Liver (tissue), 9 donors: ENCODE measurements around the gene DHRS3. TPM values are rescaled to one million over a fixed set of nuclear protein-coding genes. Genes with fewer than 3 reads are reported as not detected.

Experiments used
- DNase-seq: peaks from one replicate; pipeline ENCODE4 v3.0.0-alpha.2; 2017; ENCODE audit warnings: low spot score
- H3K27ac ChIP-seq, 2 donors: one replicate each; pipeline ENCODE4 v1.7.0; 2013; ENCODE audit warnings: inconsistent platforms in 2 of 2, low read length in 2 of 2, control low read depth in 1 of 2, low read depth in 1 of 2, mild to moderate bottlenecking in 1 of 2
- H3K27me3 ChIP-seq, 4 donors: one replicate each; pipeline versions ENCODE4 v1.6.1 to v1.7.0; 2013; ENCODE audit warnings: low read length in 3 of 4, inconsistent platforms in 1 of 4, mild to moderate bottlenecking in 1 of 4, moderate library complexity in 1 of 4; ENCODE audit not compliant: control insufficient read depth in 4 of 4, insufficient read depth in 4 of 4
- H3K36me3 ChIP-seq, 4 donors: one replicate each; pipeline versions ENCODE4 v1.6.1 to v1.7.0; 2013; ENCODE audit warnings: low read length in 3 of 4, mild to moderate bottlenecking in 3 of 4, low read depth in 1 of 4, moderate library complexity in 1 of 4; ENCODE audit not compliant: control insufficient read depth in 4 of 4, insufficient read depth in 3 of 4
- H3K4me1 ChIP-seq, 4 donors: one replicate each; pipeline versions ENCODE4 v1.6.1 to v1.7.0; 2013; ENCODE audit warnings: low read length in 3 of 4, mild to moderate bottlenecking in 3 of 4, moderate library complexity in 1 of 4; ENCODE audit not compliant: control insufficient read depth in 4 of 4, insufficient read depth in 4 of 4
- H3K4me3 ChIP-seq, 3 donors: one replicate each; pipeline versions ENCODE4 v1.6.1 to v1.7.0; 2013; ENCODE audit warnings: low read length in 3 of 3, control low read depth in 1 of 3, low read depth in 1 of 3, mild to moderate bottlenecking in 1 of 3
- H3K9ac ChIP-seq, 2 donors: one replicate each; pipeline ENCODE4 v1.7.0; 2013; ENCODE audit warnings: low read length in 2 of 2, mild to moderate bottlenecking in 2 of 2, moderate library complexity in 2 of 2, control low read depth in 1 of 2, low read depth in 1 of 2
- H3K9me3 ChIP-seq, 4 donors: one replicate each; pipeline versions ENCODE4 v1.6.1 to v1.7.0; 2013; ENCODE audit warnings: low read length in 3 of 4; ENCODE audit not compliant: control insufficient read depth in 4 of 4
- FOXA2 ChIP-seq: IDR thresholded peaks from 2 replicates; pipeline ENCODE4 v1.6.1; 2016; ENCODE audit warnings: antibody characterized with exemption
- HNF4A ChIP-seq, 2 donors: conservative IDR thresholded peaks; 2 replicates each; pipeline ENCODE4 v1.6.1; 2016; ENCODE audit warnings: antibody characterized with exemption in 2 of 2, mild to moderate bottlenecking in 2 of 2
- HNF4G ChIP-seq: IDR thresholded peaks from 2 replicates; pipeline ENCODE4 v1.6.1; 2016; ENCODE audit warnings: antibody characterized with exemption
- JUND ChIP-seq, 2 donors: IDR thresholded peaks; 2 replicates each; pipeline ENCODE4 v1.6.1; 2016; ENCODE audit warnings: antibody characterized with exemption in 2 of 2
- RXRA ChIP-seq, 2 donors: IDR thresholded peaks; 2 replicates each; pipeline ENCODE4 v1.6.1; 2017 to 2018; ENCODE audit warnings: antibody characterized with exemption in 2 of 2, mild to moderate bottlenecking in 1 of 2
- SP1 ChIP-seq: IDR thresholded peaks from 2 replicates; pipeline ENCODE4 v1.6.1; 2018; ENCODE audit warnings: antibody characterized with exemption, mild to moderate bottlenecking
- TAF1 ChIP-seq: conservative IDR thresholded peaks from 2 replicates; pipeline ENCODE4 v1.6.1; 2016; ENCODE audit warnings: antibody characterized with exemption, mild to moderate bottlenecking
- YY1 ChIP-seq: IDR thresholded peaks from 2 replicates; pipeline ENCODE4 v1.6.1; 2016; ENCODE audit warnings: antibody characterized with exemption, mild to moderate bottlenecking
- WGBS: extraction: QIAGEN DNeasy Blood & Tissue Kit; methylation state at CpG from one replicate; pipeline ENCODE4 v1.1.7; 2013; 5-methylcytosine and 5-hydroxymethylcytosine counted together
- polyA plus RNA-seq, 2 donors: library from polyadenylated mRNA; stranded (reverse) in 1 of 2; unstranded in 1 of 2; fragments of 200-250 nt in 1 of 2; fragments of >200 nt in 1 of 2; fragmentation: Nextera tagmentation in 1 of 2; extraction: Ambion mirVana in 1 of 2; gene quantifications; one replicate each; pipeline versions ENCODE4 v1.2.1 to v1.2.3, GENCODE V29; 2013 to 2015
- total RNA-seq, 2 donors: library from RNA; depleted of rRNA; stranded (reverse); fragments of >200 nt; gene quantifications; one replicate each; pipeline ENCODE4 v1.2.3, GENCODE V29; 2014
- TF ChIP-seq, protein P1 (sequence below): IDR thresholded peaks from 2 replicates; pipeline ENCODE4 v1.6.1; 2016; ENCODE audit warnings: antibody characterized with exemption, mild to moderate bottlenecking
- TF ChIP-seq, protein P2 (sequence below): IDR thresholded peaks from 2 replicates; pipeline ENCODE4 v1.6.1; 2016; ENCODE audit warnings: antibody characterized with exemption
- TF ChIP-seq, protein P3 (sequence below): fragments of 150-350 bp; IDR thresholded peaks from 2 replicates; pipeline ENCODE4 v1.5.1; 2017; ENCODE audit warnings: improper control_type of control experiment, low read depth, low read length; ENCODE audit not compliant: missing input control
- TF ChIP-seq, protein P4 (sequence below): IDR thresholded peaks from 2 replicates; pipeline ENCODE4 v1.6.1; 2016; ENCODE audit warnings: antibody characterized with exemption
- TF ChIP-seq, protein P5 (sequence below): IDR thresholded peaks from 2 replicates; pipeline ENCODE4 v1.6.1; 2016; ENCODE audit warnings: antibody characterized with exemption
- donor health status: healthy.
- donor health status: healthy.
- donor health status: healthy.
- donor health status: healthy.
- donor health status: healthy.

DHRS3 gene
- total and polyA plus RNA-seq, 4 donors: 62.6 to 185 (median 158) TPM

DNA sequence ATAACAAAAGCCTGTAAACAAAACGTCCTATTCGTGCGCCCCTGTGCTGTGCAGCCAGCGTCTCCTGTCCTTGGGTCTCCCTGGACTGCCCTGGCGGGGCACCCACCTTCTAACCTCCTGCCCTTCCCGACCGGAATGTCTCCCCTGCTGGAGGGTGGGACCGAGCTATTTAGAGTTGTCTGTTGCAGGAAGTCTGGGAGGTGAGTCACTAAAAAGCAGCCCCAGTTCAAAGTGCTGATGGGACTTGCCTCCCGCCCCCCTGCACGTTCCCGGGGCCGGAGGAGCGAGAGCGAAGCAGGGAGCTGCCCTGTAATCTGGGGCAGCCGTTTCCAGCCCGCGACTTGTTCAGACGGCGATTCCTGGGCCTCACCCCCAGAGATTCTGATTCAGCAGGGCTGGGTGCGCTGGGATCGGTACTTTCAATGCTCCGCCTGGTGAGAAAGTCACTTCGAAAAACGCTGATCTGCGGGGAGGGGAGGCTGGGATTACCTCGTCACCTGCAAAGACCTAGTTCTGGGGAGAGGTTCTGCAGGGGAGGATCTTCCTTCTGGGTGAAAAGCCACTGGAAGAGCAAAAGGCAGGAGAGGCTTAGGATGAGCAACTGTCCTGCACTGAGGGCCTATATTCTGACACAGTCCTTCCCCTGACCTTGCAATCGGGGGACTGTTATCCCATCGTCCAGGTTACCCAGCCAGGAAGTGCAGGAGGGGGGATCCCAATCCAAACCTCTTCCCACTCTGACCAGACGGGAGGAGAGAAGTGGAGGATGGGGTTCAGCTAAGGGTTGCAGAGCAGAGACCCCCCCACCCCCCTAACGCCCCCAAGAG lies 1.2 kb upstream of the DHRS3 start (continued):
- TF ChIP-seq, protein P1, sequence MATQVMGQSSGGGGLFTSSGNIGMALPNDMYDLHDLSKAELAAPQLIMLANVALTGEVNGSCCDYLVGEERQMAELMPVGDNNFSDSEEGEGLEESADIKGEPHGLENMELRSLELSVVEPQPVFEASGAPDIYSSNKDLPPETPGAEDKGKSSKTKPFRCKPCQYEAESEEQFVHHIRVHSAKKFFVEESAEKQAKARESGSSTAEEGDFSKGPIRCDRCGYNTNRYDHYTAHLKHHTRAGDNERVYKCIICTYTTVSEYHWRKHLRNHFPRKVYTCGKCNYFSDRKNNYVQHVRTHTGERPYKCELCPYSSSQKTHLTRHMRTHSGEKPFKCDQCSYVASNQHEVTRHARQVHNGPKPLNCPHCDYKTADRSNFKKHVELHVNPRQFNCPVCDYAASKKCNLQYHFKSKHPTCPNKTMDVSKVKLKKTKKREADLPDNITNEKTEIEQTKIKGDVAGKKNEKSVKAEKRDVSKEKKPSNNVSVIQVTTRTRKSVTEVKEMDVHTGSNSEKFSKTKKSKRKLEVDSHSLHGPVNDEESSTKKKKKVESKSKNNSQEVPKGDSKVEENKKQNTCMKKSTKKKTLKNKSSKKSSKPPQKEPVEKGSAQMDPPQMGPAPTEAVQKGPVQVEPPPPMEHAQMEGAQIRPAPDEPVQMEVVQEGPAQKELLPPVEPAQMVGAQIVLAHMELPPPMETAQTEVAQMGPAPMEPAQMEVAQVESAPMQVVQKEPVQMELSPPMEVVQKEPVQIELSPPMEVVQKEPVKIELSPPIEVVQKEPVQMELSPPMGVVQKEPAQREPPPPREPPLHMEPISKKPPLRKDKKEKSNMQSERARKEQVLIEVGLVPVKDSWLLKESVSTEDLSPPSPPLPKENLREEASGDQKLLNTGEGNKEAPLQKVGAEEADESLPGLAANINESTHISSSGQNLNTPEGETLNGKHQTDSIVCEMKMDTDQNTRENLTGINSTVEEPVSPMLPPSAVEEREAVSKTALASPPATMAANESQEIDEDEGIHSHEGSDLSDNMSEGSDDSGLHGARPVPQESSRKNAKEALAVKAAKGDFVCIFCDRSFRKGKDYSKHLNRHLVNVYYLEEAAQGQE: peak; percentile 49
- TF ChIP-seq SP1: peak; percentile 48
- TF ChIP-seq, protein P2, sequence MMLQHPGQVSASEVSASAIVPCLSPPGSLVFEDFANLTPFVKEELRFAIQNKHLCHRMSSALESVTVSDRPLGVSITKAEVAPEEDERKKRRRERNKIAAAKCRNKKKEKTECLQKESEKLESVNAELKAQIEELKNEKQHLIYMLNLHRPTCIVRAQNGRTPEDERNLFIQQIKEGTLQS: peak; percentile 69
- peak; percentile 48 for TF ChIP-seq HNF4G
- peak in 1 of 2 donors; percentile 85 for TF ChIP-seq RXRA (IDR thresholded peaks at IDR 0.05)
- no peak for TF ChIP-seq FOXA2
- TF ChIP-seq JUND (IDR thresholded peaks at IDR 0.05): peak; percentile 92 to 93

DNA sequence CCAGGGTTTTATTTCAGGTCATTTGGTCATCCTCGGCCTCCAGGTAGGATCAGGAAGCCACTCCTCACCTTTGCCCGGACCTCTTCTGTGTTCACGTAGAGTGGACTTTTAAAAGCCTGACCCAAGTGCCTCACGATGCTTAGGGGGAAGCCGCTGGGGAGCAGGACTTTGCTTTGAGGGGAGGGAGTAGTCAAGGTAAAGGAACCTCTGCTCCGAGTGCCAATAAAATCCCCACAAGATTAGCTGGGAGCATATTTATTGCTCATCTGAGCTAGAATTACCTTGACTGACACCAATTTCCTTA lies 603 bp upstream of the DHRS3 start:
- Histone ChIP-seq H3K9me3 (no peaks in the 10 kb centered on the region), H3K4me3 (peak overlapping the region; percentile 85 to 90 (median 88)), H3K9ac (peak overlapping the region; percentile 94 to 95), H3K27ac (peak overlapping the region; percentile 99), H3K27me3 (no peaks in the 10 kb centered on the region), H3K4me1 (peaks cover 1 to 38% (median 29%) of the 10 kb centered on the region in 4 donors), H3K36me3 (no peaks in the 10 kb centered on the region)
- WGBS: 2% methylated on average over 6 of the region's 6 CpGs
- no peak for TF ChIP-seq YY1
- TF ChIP-seq, protein P3, sequence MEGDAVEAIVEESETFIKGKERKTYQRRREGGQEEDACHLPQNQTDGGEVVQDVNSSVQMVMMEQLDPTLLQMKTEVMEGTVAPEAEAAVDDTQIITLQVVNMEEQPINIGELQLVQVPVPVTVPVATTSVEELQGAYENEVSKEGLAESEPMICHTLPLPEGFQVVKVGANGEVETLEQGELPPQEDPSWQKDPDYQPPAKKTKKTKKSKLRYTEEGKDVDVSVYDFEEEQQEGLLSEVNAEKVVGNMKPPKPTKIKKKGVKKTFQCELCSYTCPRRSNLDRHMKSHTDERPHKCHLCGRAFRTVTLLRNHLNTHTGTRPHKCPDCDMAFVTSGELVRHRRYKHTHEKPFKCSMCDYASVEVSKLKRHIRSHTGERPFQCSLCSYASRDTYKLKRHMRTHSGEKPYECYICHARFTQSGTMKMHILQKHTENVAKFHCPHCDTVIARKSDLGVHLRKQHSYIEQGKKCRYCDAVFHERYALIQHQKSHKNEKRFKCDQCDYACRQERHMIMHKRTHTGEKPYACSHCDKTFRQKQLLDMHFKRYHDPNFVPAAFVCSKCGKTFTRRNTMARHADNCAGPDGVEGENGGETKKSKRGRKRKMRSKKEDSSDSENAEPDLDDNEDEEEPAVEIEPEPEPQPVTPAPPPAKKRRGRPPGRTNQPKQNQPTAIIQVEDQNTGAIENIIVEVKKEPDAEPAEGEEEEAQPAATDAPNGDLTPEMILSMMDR: no peak
- TF ChIP-seq, protein P4, sequence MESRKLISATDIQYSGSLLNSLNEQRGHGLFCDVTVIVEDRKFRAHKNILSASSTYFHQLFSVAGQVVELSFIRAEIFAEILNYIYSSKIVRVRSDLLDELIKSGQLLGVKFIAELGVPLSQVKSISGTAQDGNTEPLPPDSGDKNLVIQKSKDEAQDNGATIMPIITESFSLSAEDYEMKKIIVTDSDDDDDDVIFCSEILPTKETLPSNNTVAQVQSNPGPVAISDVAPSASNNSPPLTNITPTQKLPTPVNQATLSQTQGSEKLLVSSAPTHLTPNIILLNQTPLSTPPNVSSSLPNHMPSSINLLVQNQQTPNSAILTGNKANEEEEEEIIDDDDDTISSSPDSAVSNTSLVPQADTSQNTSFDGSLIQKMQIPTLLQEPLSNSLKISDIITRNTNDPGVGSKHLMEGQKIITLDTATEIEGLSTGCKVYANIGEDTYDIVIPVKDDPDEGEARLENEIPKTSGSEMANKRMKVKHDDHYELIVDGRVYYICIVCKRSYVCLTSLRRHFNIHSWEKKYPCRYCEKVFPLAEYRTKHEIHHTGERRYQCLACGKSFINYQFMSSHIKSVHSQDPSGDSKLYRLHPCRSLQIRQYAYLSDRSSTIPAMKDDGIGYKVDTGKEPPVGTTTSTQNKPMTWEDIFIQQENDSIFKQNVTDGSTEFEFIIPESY: no peak
- DNase-seq: no peak

DNA sequence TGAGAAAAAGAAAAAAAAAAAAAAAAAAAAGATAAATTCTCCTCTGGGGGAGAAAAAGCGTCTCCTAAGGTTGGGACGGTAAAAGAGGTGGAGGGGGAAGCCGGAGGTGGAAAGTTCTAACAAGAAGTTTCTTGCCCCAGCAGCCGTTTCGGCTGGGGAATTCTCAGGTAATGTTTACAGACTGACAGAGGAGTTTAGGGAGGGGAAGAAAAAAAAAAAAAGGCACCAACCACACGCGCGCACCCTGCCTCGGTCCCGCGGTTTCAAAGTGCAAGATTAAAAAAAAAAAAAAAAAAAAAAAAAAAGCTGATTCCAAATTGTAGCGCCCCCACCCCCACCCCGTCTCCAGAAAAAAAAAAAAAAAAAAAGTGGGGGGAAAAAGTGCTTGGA lies 504 bp downstream of the DHRS3 start:
- WGBS: under 1% methylated on average over 13 of the region's 13 CpGs
- peak overlapping the region; percentile 85 to 97 (median 90) for H3K4me3 ChIP-seq
- H3K4me1 ChIP-seq: peaks cover 8 to 46% (median 34%) of the 10 kb centered on the region in 4 donors
- H3K27me3 ChIP-seq: no peaks in the 10 kb centered on the region
- no peak for DNase-seq
- H3K36me3 ChIP-seq: peaks cover 0 to 8% (median 1%) of the 10 kb centered on the region in 4 donors
- no peaks in the 10 kb centered on the region for H3K9me3 ChIP-seq
- peak overlapping the region; percentile 99 for H3K27ac ChIP-seq
- TF ChIP-seq, protein P5, sequence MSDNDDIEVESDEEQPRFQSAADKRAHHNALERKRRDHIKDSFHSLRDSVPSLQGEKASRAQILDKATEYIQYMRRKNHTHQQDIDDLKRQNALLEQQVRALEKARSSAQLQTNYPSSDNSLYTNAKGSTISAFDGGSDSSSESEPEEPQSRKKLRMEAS: no peak
- TF ChIP-seq, protein P4: no peak
- TF ChIP-seq FOXA2 (no peak), HNF4A (conservative IDR thresholded peaks at IDR 0.05) (peak; percentile 42 to 43), HNF4G (peak; percentile 20), RXRA (IDR thresholded peaks at IDR 0.05) (peak in 1 of 2 donors; percentile 38), TAF1 (peak; percentile 73)
- TF ChIP-seq, protein P1: no peak
- H3K9ac ChIP-seq: peak overlapping the region; percentile 95 to 100
